CD14-positive monocyte (primary cell): ENCODE measurements around the gene ABHD16B. TPM values are rescaled to one million over a fixed set of nuclear protein-coding genes. Genes with fewer than 3 reads are reported as not detected.
"Not testable (repeated sequence)": the region's sequence is repeated elsewhere in the genome, so short reads cannot be mapped to it uniquely, and the experiment has no call there.

Experiments used
- DNase-seq, 3 donors: peaks; one replicate each; pipeline ENCODE4 v3.0.0-alpha.2; 2011 to 2022
- H2AFZ ChIP-seq: 2 replicates; pipeline ENCODE4 v1.6.0; 2012; ENCODE audit warnings: mild to moderate bottlenecking, low read depth, low read length, inconsistent platforms; ENCODE audit not compliant: insufficient read depth, poor library complexity, severe bottlenecking
- H3K27ac ChIP-seq, 2 donors: 1 replicate in 1 of 2; 2 replicates in 1 of 2; pipeline ENCODE4 v1.5.1; 2012 to 2013; ENCODE audit warnings: low read length in 2 of 2, control low read depth in 1 of 2, inconsistent platforms in 1 of 2, low read depth in 1 of 2, mild to moderate bottlenecking in 1 of 2
- H3K27me3 ChIP-seq, 2 donors: one replicate each; pipeline versions ENCODE4 v1.6.0 to v1.6.1; 2011 to 2013; ENCODE audit warnings: low read length in 2 of 2; ENCODE audit not compliant: control insufficient read depth in 2 of 2, insufficient read depth in 2 of 2
- H3K36me3 ChIP-seq, 2 donors: replicated peaks in 1 of 2; 1 replicate in 1 of 2; 2 replicates in 1 of 2; pipeline versions ENCODE4 v1.5.1 to v1.6.1; 2012 to 2013; ENCODE audit warnings: low read length in 2 of 2, control low read depth in 1 of 2, inconsistent platforms in 1 of 2, mild to moderate bottlenecking in 1 of 2; ENCODE audit not compliant: insufficient read depth in 2 of 2, control insufficient read depth in 1 of 2
- H3K4me1 ChIP-seq, 2 donors: 1 replicate in 1 of 2; 2 replicates in 1 of 2; pipeline versions ENCODE4 v1.5.1 to v1.6.1; 2012 to 2013; ENCODE audit warnings: low read length in 2 of 2, control low read depth in 1 of 2, inconsistent platforms in 1 of 2, mild to moderate bottlenecking in 1 of 2, moderate library complexity in 1 of 2; ENCODE audit not compliant: insufficient read depth in 2 of 2, control insufficient read depth in 1 of 2
- H3K4me2 ChIP-seq: replicated peaks from 2 replicates; pipeline ENCODE3; 2012; ENCODE audit warnings: low read length, moderate library complexity, mild to moderate bottlenecking; ENCODE audit not compliant: poor library complexity, severe bottlenecking; ENCODE audit errors: extremely low read depth
- H3K4me3 ChIP-seq, 3 experiments: fragments of 200-600 bp in 1 of 3; sonication (generic) in 1 of 3; replicated peaks in 1 of 3; 1 replicate in 2 of 3; 2 replicates in 1 of 3; pipeline ENCODE4 v1.5.1; 2011 to 2013; ENCODE audit warnings: low read length in 3 of 3, mild to moderate bottlenecking in 3 of 3, control low read depth in 2 of 3, low read depth in 2 of 3, inconsistent platforms in 1 of 3, moderate library complexity in 1 of 3
- H3K79me2 ChIP-seq: 2 replicates; pipeline ENCODE4 v1.6.0; 2012; ENCODE audit warnings: mild to moderate bottlenecking, control low read depth, inconsistent platforms, low read length, moderate library complexity; ENCODE audit not compliant: insufficient read depth
- H3K9ac ChIP-seq: 2 replicates; pipeline ENCODE4 v1.6.0; 2017; ENCODE audit warnings: low read length, mild to moderate bottlenecking; ENCODE audit not compliant: insufficient read depth, poor library complexity, severe bottlenecking
- H3K9me3 ChIP-seq, 2 donors: replicated peaks in 1 of 2; 1 replicate in 1 of 2; 2 replicates in 1 of 2; pipeline versions ENCODE4 v1.5.1 to v1.6.1; 2012 to 2013; ENCODE audit warnings: low read length in 2 of 2, control low read depth in 1 of 2; ENCODE audit not compliant: control insufficient read depth in 1 of 2, insufficient read depth in 1 of 2
- H4K20me1 ChIP-seq: 2 replicates; pipeline ENCODE4 v1.6.0; 2012; ENCODE audit warnings: mild to moderate bottlenecking, low read length, control low read depth, moderate library complexity; ENCODE audit not compliant: insufficient read depth
- H3K27ac Mint-ChIP-seq, 7 donors: one replicate each; pipeline ENCODE4 v1.8.0; 2020; ENCODE audit warnings: mild to moderate bottlenecking in 7 of 7, mixed read lengths in 7 of 7, moderate library complexity in 6 of 7, inconsistent platforms in 2 of 7
- H3K27me3 Mint-ChIP-seq, 3 donors: one replicate each; pipeline ENCODE4 v1.8.0; 2021 to 2022; ENCODE audit warnings: low read depth in 3 of 3, mild to moderate bottlenecking in 3 of 3, mixed read lengths in 3 of 3, moderate library complexity in 3 of 3, inconsistent platforms in 1 of 3
- H3K36me3 Mint-ChIP-seq, 2 donors: one replicate each; pipeline ENCODE4 v1.8.0; 2020; ENCODE audit warnings: mixed read lengths in 2 of 2, inconsistent platforms in 1 of 2, mild to moderate bottlenecking in 1 of 2
- H3K4me1 Mint-ChIP-seq: one replicate; pipeline ENCODE4 v1.8.0; 2020; ENCODE audit warnings: mild to moderate bottlenecking, mixed read lengths
- H3K4me3 Mint-ChIP-seq, 2 donors: one replicate each; pipeline ENCODE4 v1.8.0; 2020; ENCODE audit warnings: mild to moderate bottlenecking in 2 of 2, mixed read lengths in 2 of 2, moderate library complexity in 1 of 2
- H3K9me3 Mint-ChIP-seq, 7 donors: one replicate each; pipeline ENCODE4 v1.8.0; 2020 to 2022; ENCODE audit warnings: mixed read lengths in 7 of 7, mild to moderate bottlenecking in 6 of 7, moderate library complexity in 6 of 7, inconsistent platforms in 2 of 7
- WGBS: methylation state at CpG from one replicate; pipeline ENCODE4 v1.1.5; 2013; ENCODE audit warnings: missing lambda C conversion rate; ENCODE audit not compliant: insufficient coverage; 5-methylcytosine and 5-hydroxymethylcytosine counted together
- intact Hi-C, 2 donors: fragments of 100-400 bp; cut with micrococcal nuclease; formaldehyde crosslinking; loops; one replicate each; pipeline versions ENCODE4 v1.15.0 to v1.15.1; 2023
- polyA plus RNA-seq, 3 donors: library from polyadenylated mRNA; depleted of rRNA in 1 of 3; unstranded in 2 of 3; stranded (reverse) in 1 of 3; fragments of 300-500 nt in 2 of 3; fragments of >200 nt in 1 of 3; fragmentation: Illumina TruSeq in 2 of 3; gene quantifications; 1 replicate in 2 of 3; 2 replicates in 1 of 3; pipeline ENCODE4 v1.2.3, GENCODE V29; 2012 to 2021
- TF ChIP-seq, protein P1 (sequence below): fragments of 200-600 bp; IDR thresholded peaks from one replicate; pipeline ENCODE4 v1.8.0; 2022; ENCODE audit warnings: antibody characterized with exemption, mild to moderate bottlenecking

The ABHD16B gene
- polyA plus RNA-seq, 3 donors, result not detected

DNA sequence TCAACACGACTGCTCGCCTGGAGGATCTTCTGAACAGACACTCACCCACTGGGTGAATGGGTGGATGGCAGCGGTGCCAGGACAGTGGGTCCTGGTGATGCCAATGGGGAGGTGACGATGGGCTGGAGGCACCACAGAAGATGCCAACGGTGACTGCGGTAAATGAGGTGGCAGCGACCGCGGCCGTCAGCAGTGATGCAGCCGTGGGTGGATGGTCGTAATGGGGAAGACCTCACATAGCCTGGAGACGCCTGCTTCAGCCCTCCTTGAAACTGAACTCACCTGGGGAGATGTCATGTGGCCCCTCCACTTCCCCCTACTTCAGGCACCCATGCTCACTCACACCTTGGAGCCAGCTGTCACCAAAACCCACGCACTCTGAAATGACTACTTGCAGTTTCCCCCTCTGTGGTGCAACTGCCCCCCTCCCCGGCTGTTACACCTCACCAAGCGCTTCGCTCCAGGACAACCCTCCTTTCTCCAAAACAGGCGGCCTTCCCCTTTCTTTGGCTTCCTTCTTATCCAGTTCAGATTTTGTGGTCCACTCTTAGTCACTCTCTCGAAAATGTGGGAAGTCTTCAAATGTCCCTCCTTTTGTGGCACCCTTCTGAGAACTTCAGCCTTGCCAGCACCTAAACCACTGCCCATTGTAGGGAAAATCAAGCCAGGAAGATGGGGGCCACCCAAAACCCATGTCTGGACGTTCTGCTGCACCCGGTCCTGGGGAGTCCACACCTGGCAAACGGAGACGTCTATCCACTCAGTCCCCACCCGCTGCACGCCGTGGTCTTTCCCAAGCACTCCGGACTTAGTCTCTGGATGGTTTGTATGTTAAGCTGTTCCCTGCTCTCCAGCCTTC is 10.4 kb upstream of the ABHD16B start:
- H4K20me1 ChIP-seq, result no peaks in the 10 kb centered on the region
- no peak overlapping the region for H2AFZ ChIP-seq
- peaks cover 9 to 45% (median 29%) of the 10 kb centered on the region in 3 donors for H3K27me3 Mint-ChIP-seq
- H3K4me3 Mint-ChIP-seq, result peak overlapping the region; percentile 28 to 77
- H3K9me3 ChIP-seq, result no peaks in the 10 kb centered on the region
- WGBS, result 60% methylated on average over 23 of the region's 27 CpGs
- TF ChIP-seq, protein P1, sequence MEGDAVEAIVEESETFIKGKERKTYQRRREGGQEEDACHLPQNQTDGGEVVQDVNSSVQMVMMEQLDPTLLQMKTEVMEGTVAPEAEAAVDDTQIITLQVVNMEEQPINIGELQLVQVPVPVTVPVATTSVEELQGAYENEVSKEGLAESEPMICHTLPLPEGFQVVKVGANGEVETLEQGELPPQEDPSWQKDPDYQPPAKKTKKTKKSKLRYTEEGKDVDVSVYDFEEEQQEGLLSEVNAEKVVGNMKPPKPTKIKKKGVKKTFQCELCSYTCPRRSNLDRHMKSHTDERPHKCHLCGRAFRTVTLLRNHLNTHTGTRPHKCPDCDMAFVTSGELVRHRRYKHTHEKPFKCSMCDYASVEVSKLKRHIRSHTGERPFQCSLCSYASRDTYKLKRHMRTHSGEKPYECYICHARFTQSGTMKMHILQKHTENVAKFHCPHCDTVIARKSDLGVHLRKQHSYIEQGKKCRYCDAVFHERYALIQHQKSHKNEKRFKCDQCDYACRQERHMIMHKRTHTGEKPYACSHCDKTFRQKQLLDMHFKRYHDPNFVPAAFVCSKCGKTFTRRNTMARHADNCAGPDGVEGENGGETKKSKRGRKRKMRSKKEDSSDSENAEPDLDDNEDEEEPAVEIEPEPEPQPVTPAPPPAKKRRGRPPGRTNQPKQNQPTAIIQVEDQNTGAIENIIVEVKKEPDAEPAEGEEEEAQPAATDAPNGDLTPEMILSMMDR, result no peak
- H3K9ac ChIP-seq, result no peak overlapping the region
- DNase-seq, result peak in 2 of 3 donors; percentile 39 to 67
- no peak overlapping the region for H3K4me3 ChIP-seq
- peak overlapping the region in 3 of 7 donors; percentile 25 to 71 (median 47) for H3K27ac Mint-ChIP-seq
- no peaks in the 10 kb centered on the region for H3K36me3 Mint-ChIP-seq
- peaks cover 62 to 65% of the 10 kb centered on the region in 2 donors for H3K4me1 ChIP-seq
- peaks cover 0 to 7% (median 0%) of the 10 kb centered on the region in 7 donors for H3K9me3 Mint-ChIP-seq
- peaks cover 35% of the 10 kb centered on the region for H3K4me1 Mint-ChIP-seq
- no peak overlapping the region for H3K4me2 ChIP-seq
- H3K27me3 ChIP-seq, result peaks cover 2 to 37% of the 10 kb centered on the region in 2 donors
- no peak overlapping the region for H3K27ac ChIP-seq
- intact Hi-C loops, result loop anchor here in 1 of 2 donors (10.0 kb wide), 1 partner anchor 46 kb away; no protein-coding TSS in a partner anchor
- H3K79me2 ChIP-seq, result no peaks in the 10 kb centered on the region
- H3K36me3 ChIP-seq, result no peaks in the 10 kb centered on the region

DNA sequence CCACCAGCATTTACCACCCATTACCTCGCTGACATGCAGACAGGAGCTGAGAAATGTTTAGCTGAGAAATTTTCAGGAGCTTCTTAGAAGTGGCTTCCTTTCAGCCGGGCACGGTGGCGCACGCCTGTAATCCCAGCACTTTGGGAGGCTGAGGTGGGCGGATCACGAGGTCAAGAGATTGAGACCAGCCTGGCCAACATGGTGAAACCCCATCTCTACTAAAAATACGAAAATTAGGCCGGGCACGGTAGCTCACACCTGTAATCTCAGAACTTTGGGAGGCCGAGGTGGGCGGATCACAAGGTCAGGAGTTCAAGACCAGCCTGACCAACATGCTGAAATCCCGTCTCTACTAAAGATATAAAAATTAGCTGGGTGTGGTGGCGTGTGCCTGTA is 9.8 kb upstream of the ABHD16B start:
- H3K4me2 ChIP-seq, H3K4me3 ChIP-seq, H2AFZ ChIP-seq, H3K36me3 Mint-ChIP-seq, DNase-seq, H3K9me3 Mint-ChIP-seq, H4K20me1 ChIP-seq, H3K36me3 ChIP-seq, H3K79me2 ChIP-seq, H3K9me3 ChIP-seq, H3K27ac ChIP-seq, H3K9ac ChIP-seq: not testable (repeated sequence)
- Histone ChIP-seq H3K27me3 (peaks cover 2 to 31% of the 10 kb centered on the region in 2 donors), H3K4me1 (peaks cover 56 to 59% of the 10 kb centered on the region in 2 donors)
- Mint-ChIP-seq H3K27me3 (peaks cover 10 to 51% (median 33%) of the 10 kb centered on the region in 3 donors), H3K27ac (peak overlapping the region in 1 of 7 donors; percentile 25), H3K4me3 (peak overlapping the region in 1 of 2 donors; percentile 19), H3K4me1 (peaks cover 32% of the 10 kb centered on the region)
- intact Hi-C loops, result loop anchor here in 1 of 2 donors (10.0 kb wide), 1 partner anchor 47 kb away; no protein-coding TSS in a partner anchor
- 85% methylated on average over 4 of the region's 14 CpGs for WGBS

DNA sequence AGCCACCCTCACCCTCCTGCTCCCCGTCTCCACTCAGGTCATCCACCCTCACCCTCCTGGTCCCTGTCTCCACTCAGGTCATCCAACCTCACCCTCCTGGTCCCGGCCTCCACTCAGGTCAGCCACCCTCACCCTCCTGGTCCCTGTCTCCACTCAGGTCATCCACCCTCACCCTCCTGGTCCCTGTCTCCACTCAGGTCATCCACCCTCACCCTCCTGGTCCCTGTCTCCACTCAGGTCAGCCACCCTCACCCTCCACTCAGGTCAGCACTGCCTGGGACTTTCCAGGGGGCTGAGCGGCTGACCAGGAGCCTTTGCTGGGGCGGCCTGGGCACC is 7.6 kb upstream of the ABHD16B start:
- H3K79me2 ChIP-seq, H3K9me3 Mint-ChIP-seq, H4K20me1 ChIP-seq, H3K36me3 Mint-ChIP-seq, H3K36me3 ChIP-seq, H3K9me3 ChIP-seq, DNase-seq: not testable (repeated sequence)
- Mint-ChIP-seq H3K27me3 (peaks cover 10 to 62% (median 46%) of the 10 kb centered on the region in 3 donors), H3K27ac (peak overlapping the region in 6 of 7 donors; percentile 19 to 86 (median 59)), H3K4me1 (peaks cover 43% of the 10 kb centered on the region), H3K4me3 (peak overlapping the region; percentile 37 to 76)
- Histone ChIP-seq H3K9ac (peak overlapping the region; percentile 67), H3K4me1 (peaks cover 47 to 52% of the 10 kb centered on the region in 2 donors), H3K4me3 (peak overlapping the region in 1 of 3 experiments; percentile 55), H3K27me3 (peaks cover 0 to 15% of the 10 kb centered on the region in 2 donors), H3K4me2 (peak overlapping the region; percentile 58), H2AFZ (peak overlapping the region; percentile 76), H3K27ac (peak overlapping the region; percentile 75)
- WGBS, result 49% methylated on average over 4 of the region's 4 CpGs
- intact Hi-C loops, result loop anchor here in 1 of 2 donors (10.0 kb wide), 1 partner anchor 49 kb away; no protein-coding TSS in a partner anchor
